ENCODE data around the gene HOXD11.

The HOXD11 gene

DNA sequence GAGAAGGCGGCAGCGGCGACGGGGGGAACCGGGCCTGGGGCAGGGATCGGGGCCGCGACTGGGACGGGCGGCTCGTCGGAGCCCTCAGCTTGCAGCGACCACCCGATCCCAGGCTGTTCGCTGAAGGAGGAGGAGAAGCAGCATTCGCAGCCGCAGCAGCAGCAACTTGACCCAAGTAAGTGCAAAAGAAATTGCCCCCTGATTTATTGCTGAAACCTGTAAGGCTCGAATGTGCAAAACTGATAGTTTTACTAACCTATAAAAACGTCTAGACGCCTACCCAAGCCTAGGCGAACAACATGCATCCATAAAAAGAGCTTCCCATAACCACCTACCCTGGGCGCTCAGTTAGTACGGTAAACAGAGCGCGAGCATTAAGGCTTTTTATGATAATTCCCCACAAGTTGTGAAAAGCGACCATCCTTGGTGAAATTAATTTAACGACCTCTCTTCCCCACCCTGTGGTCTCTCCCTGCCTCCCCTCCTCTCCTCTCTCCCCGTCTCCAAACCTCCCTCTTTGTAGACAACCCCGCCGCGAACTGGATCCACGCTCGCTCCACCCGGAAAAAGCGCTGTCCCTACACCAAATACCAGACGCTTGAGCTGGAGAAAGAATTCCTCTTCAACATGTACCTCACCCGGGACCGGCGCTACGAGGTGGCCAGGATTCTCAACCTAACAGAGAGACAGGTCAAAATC is 16.5 kb downstream of the HOXD11 start:
- Histone ChIP-seq H3K27ac (no peak overlapping the region), H3K4me3 (IDR thresholded peaks at IDR 0.05; ENCODE audit: insufficient read depth, low read depth, low read length) (no peak overlapping the region), H3K4me2 (no peak overlapping the region), H2AFZ (ENCODE audit: low read depth) (no peak overlapping the region), H3K9ac (no peak overlapping the region), H3K27me3 (ENCODE audit: insufficient read depth, low read depth) (no peaks in the 10 kb centered on the region), H3K4me1 (ENCODE audit: low read depth, poor library complexity, severe bottlenecking) (no peaks in the 10 kb centered on the region), H3K36me3 (ENCODE audit: insufficient read depth) (no peaks in the 10 kb centered on the region), H3K79me2 (ENCODE audit: insufficient read depth, low read depth) (no peaks in the 10 kb centered on the region), H4K20me1 (ENCODE audit: insufficient read depth) (no peaks in the 10 kb centered on the region)
- TF ChIP-seq, protein P1, sequence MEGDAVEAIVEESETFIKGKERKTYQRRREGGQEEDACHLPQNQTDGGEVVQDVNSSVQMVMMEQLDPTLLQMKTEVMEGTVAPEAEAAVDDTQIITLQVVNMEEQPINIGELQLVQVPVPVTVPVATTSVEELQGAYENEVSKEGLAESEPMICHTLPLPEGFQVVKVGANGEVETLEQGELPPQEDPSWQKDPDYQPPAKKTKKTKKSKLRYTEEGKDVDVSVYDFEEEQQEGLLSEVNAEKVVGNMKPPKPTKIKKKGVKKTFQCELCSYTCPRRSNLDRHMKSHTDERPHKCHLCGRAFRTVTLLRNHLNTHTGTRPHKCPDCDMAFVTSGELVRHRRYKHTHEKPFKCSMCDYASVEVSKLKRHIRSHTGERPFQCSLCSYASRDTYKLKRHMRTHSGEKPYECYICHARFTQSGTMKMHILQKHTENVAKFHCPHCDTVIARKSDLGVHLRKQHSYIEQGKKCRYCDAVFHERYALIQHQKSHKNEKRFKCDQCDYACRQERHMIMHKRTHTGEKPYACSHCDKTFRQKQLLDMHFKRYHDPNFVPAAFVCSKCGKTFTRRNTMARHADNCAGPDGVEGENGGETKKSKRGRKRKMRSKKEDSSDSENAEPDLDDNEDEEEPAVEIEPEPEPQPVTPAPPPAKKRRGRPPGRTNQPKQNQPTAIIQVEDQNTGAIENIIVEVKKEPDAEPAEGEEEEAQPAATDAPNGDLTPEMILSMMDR (conservative IDR thresholded peaks at IDR 0.05; ENCODE audit: low read depth, low read length) = no peak

DNA sequence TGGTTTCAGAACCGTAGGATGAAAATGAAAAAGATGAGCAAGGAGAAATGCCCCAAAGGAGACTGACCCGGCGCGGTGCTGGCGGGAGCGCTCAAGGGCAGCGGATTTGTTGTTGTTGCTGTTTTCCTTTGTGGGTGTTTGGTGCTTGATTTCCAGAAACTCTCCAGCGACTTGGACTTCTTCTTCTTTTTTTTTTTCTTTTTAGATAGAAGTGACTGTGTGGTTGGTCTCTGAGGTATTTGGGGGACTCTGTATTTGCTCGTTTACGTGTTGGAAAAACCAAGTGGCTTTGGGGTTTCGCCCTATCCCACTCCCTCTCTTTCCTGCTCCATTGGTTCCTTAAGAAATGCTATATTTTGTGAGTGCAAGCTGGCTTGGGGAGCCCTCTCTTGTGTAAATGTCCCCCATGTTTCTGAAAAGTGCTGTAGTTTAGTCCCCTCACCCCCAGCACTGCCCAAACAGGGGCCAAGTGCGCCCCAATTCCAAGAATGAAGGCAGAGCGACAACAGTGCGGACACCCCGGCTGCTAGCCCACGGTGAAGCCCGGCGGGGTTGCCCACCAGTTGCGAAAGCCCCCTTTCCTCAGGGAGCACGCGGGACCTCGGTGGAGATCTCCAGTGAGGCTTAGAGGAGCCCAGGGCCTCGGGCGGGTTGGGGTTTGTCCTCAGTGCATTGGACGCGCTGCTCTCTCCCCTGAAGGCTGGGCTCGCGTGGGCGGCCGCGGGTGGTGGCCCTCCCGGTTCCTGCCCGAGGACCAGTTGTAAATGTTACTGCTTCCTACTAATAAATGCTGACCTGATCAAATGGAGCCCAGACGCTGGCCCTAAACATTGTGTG is 17.2 kb downstream of the HOXD11 start:
- Histone ChIP-seq H3K4me3 (IDR thresholded peaks at IDR 0.05; ENCODE audit: insufficient read depth, low read depth, low read length) (no peak overlapping the region), H3K27me3 (ENCODE audit: insufficient read depth, low read depth) (no peaks in the 10 kb centered on the region)

DNA sequence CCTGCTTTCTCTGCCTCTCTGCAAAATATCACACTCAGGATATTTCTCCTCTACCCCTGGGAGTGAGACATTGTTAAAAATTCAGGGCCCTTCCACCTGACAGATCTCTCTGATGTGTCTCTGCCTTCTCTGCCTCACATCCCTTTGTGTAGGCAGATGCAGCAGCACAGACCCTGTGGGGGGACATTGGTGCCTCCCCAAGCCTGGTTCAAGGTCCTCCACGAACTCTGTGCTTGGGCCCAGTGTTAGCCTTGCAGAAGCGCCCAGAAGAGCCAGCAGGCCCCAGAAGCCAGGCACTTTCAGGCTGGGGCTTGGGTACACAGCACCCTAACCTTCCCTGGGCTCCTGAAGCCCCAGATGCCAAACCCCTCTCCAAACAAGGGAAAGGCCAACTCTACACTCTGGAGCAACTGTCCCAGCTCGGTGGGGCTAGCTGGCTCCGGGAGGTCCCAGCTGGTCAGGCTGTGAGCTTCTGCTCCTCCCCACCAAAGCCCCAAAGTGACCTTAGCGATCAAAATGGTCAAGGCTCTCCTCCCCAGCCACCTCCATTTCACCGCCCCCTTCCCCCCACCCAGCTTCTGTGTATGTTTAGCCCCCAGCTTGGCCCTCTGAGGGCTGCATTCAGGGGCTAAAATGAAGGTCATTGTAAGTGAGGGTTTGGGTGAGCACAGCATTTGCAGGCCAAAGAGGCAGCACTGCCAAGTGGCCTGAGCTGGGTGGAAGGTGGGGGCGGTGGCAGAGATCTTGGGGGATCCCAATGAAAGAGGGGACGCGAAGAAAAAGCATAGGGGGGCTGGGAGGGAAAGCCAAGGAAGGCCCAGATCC is 18.1 kb downstream of the HOXD11 start:
- no peaks in the 10 kb centered on the region for H4K20me1 ChIP-seq (ENCODE audit: insufficient read depth)
- no peaks in the 10 kb centered on the region for H3K27me3 ChIP-seq (ENCODE audit: insufficient read depth, low read depth)
- H3K4me2 ChIP-seq = no peak overlapping the region
- H3K36me3 ChIP-seq (ENCODE audit: insufficient read depth) = no peaks in the 10 kb centered on the region
- H2AFZ ChIP-seq (ENCODE audit: low read depth) = no peak overlapping the region
- no peaks in the 10 kb centered on the region for H3K4me1 ChIP-seq (ENCODE audit: low read depth, poor library complexity, severe bottlenecking)
- no peak overlapping the region for H3K27ac ChIP-seq
- TF ChIP-seq, protein P1 (conservative IDR thresholded peaks at IDR 0.05; ENCODE audit: low read depth, low read length) = no peak
- H3K9ac ChIP-seq = no peak overlapping the region
- H3K4me3 ChIP-seq (IDR thresholded peaks at IDR 0.05; ENCODE audit: insufficient read depth, low read depth, low read length) = no peak overlapping the region
- H3K79me2 ChIP-seq (ENCODE audit: insufficient read depth, low read depth) = no peaks in the 10 kb centered on the region

More for the DNA sequence above, 17.2 kb downstream of the HOXD11 start:
- Histone ChIP-seq H3K27ac (no peak overlapping the region), H3K4me1 (ENCODE audit: low read depth, poor library complexity, severe bottlenecking) (no peaks in the 10 kb centered on the region), H3K9ac (no peak overlapping the region), H4K20me1 (ENCODE audit: insufficient read depth) (no peaks in the 10 kb centered on the region), H2AFZ (ENCODE audit: low read depth) (no peak overlapping the region), H3K4me2 (no peak overlapping the region), H3K79me2 (ENCODE audit: insufficient read depth, low read depth) (no peaks in the 10 kb centered on the region), H3K36me3 (ENCODE audit: insufficient read depth) (no peaks in the 10 kb centered on the region)
- TF ChIP-seq, protein P1 (conservative IDR thresholded peaks at IDR 0.05; ENCODE audit: low read depth, low read length) = no peak

DNA sequence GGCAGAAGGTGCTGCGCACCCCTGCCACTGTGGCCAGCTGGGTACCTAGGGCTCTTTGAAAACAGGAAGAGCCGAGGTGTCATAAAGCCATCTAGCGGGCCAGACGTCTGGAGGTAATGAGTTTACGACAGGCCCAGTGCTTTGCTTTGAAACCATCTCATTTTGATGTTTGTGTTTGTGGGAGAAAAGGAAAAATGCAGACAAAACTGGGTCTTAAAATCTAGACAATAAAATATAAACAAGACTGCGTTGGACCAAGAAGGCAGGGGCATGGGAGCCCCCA is 18.6 kb downstream of the HOXD11 start:
- Histone ChIP-seq H3K27ac (no peak overlapping the region), H3K4me1 (ENCODE audit: low read depth, poor library complexity, severe bottlenecking) (no peaks in the 10 kb centered on the region), H3K27me3 (ENCODE audit: insufficient read depth, low read depth) (no peaks in the 10 kb centered on the region), H3K79me2 (ENCODE audit: insufficient read depth, low read depth) (no peaks in the 10 kb centered on the region), H3K4me3 (IDR thresholded peaks at IDR 0.05; ENCODE audit: insufficient read depth, low read depth, low read length) (no peak overlapping the region), H3K9ac (no peak overlapping the region), H3K36me3 (ENCODE audit: insufficient read depth) (no peaks in the 10 kb centered on the region), H2AFZ (ENCODE audit: low read depth) (no peak overlapping the region), H3K4me2 (no peak overlapping the region), H4K20me1 (ENCODE audit: insufficient read depth) (no peaks in the 10 kb centered on the region)
- TF ChIP-seq, protein P1 (conservative IDR thresholded peaks at IDR 0.05; ENCODE audit: low read depth, low read length) = no peak
